ENCODE measurements around the gene SLC16A9.
A peak's percentile ranks its signal among the peaks of the same experiment; 100 is the strongest.

Gene SLC16A9

DNA sequence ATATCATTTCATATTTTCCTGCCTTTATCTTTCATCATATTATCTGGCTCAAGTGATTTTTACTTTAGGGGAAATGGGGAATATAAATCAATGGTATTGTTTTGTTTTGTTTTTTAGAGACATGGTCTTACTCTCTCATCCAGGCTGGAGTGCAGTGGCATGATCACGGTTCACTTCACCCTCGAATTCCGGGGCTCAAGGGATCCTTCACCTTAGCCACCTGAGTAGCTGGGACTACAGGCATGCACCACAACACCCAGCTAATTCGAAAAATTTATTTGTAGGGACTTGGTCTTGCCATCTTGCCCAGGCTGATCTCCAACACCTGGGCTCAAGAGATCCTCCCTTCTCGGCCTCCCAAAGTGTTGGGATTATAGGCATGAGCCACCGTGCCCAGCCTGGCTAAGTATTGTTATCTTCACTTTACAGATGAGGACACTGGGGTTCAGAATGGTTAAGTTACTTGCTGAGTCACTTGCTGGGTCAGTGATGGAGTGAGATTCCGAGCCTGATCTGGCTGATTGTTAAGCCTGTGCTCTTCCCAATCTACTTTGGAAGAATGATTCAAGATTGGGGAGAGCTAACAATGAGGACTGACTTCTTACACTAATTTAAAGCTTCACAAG is 3.7 kb upstream of the SLC16A9 start:
- no peak for TF ChIP-seq CTCF (conservative IDR thresholded peaks at IDR 0.05; ENCODE audit: low read length)
- no peak for DNase-seq (ENCODE audit: low read depth)
- no peak overlapping the region for H3K4me3 ChIP-seq (ENCODE audit: low read length)

DNA sequence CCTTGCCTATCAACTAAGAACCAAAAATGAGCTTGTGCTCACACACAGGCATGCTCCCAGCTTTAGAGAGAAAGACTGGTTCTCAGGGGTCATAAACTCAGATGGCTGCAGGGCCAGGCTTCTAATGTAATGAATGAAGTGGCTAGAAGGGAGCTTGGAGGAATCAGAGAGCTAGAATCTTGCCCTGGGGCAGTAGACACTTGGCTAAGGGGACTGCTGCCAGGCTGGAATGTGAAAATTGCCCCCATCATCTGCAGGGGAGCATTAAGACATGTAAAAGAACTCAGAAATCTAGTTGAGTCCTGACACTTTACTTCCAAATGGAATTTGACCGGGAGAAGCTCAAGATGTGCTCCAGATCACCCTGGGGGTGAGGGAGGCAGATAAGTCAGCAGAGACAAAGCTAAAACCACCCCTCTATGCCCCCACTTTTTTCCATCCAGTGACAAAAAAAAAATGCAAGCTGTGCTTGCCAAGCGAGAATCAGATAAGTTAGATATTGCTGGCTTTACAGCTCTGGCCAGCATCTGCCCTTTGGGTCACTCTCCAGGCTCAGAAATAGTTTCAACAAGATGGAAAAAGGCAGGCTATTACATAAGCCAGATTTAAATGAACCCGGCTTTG is 2.3 kb upstream of the SLC16A9 start:
- no peak for TF ChIP-seq CTCF (conservative IDR thresholded peaks at IDR 0.05; ENCODE audit: low read length)
- no peak overlapping the region for H3K4me3 ChIP-seq (ENCODE audit: low read length)
- DNase-seq (ENCODE audit: low read depth) = no peak

DNA sequence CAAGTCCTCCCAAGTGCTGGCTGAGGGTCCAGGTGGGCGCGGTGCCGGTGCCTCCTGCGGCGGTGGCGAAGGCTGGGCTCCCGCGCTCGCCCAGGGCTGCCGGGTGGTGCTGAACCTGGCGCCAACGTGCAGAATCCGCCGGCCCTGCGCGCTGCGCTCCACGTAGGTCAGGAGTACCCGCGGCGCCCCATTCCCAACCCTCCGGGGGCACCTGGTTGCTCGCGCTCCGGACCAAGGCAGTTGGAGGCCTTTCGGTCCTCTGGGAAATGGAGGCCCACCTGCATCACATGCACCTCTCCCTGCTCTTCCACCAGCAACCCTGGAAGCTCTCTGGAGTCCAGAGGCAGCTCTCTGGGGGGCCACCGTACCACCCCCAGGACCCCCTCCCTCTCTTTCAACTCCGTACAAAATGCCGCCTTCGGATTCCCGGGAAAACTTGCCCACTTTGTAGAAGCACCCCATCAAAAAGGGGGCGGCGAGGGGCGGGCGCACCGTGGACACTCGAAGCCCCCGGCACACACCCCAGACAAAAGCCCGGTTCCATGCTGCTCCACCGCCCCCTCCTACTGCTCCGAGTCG is 745 bp downstream of the SLC16A9 start:
- no peak for TF ChIP-seq CTCF (conservative IDR thresholded peaks at IDR 0.05; ENCODE audit: low read length)
- H3K4me3 ChIP-seq (ENCODE audit: low read length) = peak overlapping the region; percentile 55
- no peak for DNase-seq (ENCODE audit: low read depth)

- H3K4me3 ChIP-seq (ENCODE audit: low read length) = no peak overlapping the region
- TF ChIP-seq CTCF (conservative IDR thresholded peaks at IDR 0.05; ENCODE audit: low read length) = no peak
- DNase-seq (ENCODE audit: low read depth) = no peak
Measured at GRCh38 chr10:59706851-59707797, 2.5 kb downstream of the SLC16A9 start.

- no peak overlapping the region for H3K4me3 ChIP-seq (ENCODE audit: low read length)
- TF ChIP-seq CTCF (conservative IDR thresholded peaks at IDR 0.05; ENCODE audit: low read length) = no peak
- no peak for DNase-seq (ENCODE audit: low read depth)
Measured at GRCh38 chr10:59705931-59706330, 3.7 kb downstream of the SLC16A9 start.

GRCh38 chr10:59704630-59705029 is 5.0 kb downstream of the SLC16A9 start:
- no peak overlapping the region for H3K4me3 ChIP-seq (ENCODE audit: low read length)
- TF ChIP-seq CTCF (conservative IDR thresholded peaks at IDR 0.05; ENCODE audit: low read length) = no peak
- DNase-seq (ENCODE audit: low read depth) = no peak

Measured in AG10803 (cell line).